Tibial artery (tissue), 4 donors: Measurements from ENCODE around the gene INPP5A.
"Not testable (repeated sequence)": the region's sequence is repeated elsewhere in the genome, so short reads cannot be mapped to it uniquely, and the experiment has no call there.

Experiments
- DNase-seq, 2 donors: peaks; one replicate each; pipeline ENCODE4 v3.0.0-alpha.2; 2019
- H3K27ac ChIP-seq, 2 donors: fragments of 200-600 bp; sonication (generic) in 1 of 2; 1 replicate in 1 of 2; 2 replicates in 1 of 2; pipeline ENCODE4 v1.5.1; 2018 to 2019; ENCODE audit warnings: mild to moderate bottlenecking in 1 of 2
- H3K27me3 ChIP-seq, 2 donors: fragments of 200-600 bp; sonication (generic) in 1 of 2; one replicate each; pipeline versions ENCODE4 v1.5.1 to v1.6.0; 2016 to 2019
- H3K36me3 ChIP-seq, 3 donors: fragments of 200-600 bp; sonication (generic) in 2 of 3; one replicate each; pipeline ENCODE4 v1.5.1; 2016 to 2019; ENCODE audit warnings: mild to moderate bottlenecking in 2 of 3
- H3K4me1 ChIP-seq, 4 donors: fragments of 200-600 bp; sonication (generic) in 2 of 4; 1 replicate in 3 of 4; 2 replicates in 1 of 4; pipeline ENCODE4 v1.5.1; 2016 to 2019
- H3K4me3 ChIP-seq, 2 donors: fragments of 200-600 bp; sonication (generic) in 1 of 2; 1 replicate in 1 of 2; 2 replicates in 1 of 2; pipeline ENCODE4 v1.5.1; 2018 to 2019; ENCODE audit warnings: mild to moderate bottlenecking in 2 of 2
- H3K9me3 ChIP-seq, 3 donors: fragments of 200-600 bp; sonication (generic) in 1 of 3; one replicate each; pipeline ENCODE4 v1.5.1; 2016 to 2019
- intact Hi-C: fragments of 100-400 bp; cut with DNase I; formaldehyde crosslinking; loops from one replicate; pipeline ENCODE4 v1.15.0; 2023; ENCODE audit warnings: low total_unique reads
- TF ChIP-seq, protein P1 (sequence below), 2 experiments: fragments of 200-600 bp in 1 of 2; fragments of 450-650 bp in 1 of 2; IDR thresholded peaks; one replicate each; pipeline ENCODE4 v1.5.1; 2017 to 2019; ENCODE audit warnings: antibody characterized with exemption in 2 of 2, mild to moderate bottlenecking in 1 of 2, moderate library complexity in 1 of 2

The INPP5A gene

GRCh38 chr10:132702601-132703418 is 165.2 kb downstream of the INPP5A start:
- Histone ChIP-seq H3K27me3 (no peaks in the 10 kb centered on the region), H3K4me1 (peaks cover 0 to 30% (median 15%) of the 10 kb centered on the region in 4 donors), H3K9me3 (peaks cover 0 to 16% (median 3%) of the 10 kb centered on the region in 3 donors), H3K27ac (no peak overlapping the region), H3K4me3 (no peak overlapping the region), H3K36me3 (peaks cover 15 to 57% (median 39%) of the 10 kb centered on the region in 3 donors)
- intact Hi-C loops: no loop called here
- TF ChIP-seq, protein P1, sequence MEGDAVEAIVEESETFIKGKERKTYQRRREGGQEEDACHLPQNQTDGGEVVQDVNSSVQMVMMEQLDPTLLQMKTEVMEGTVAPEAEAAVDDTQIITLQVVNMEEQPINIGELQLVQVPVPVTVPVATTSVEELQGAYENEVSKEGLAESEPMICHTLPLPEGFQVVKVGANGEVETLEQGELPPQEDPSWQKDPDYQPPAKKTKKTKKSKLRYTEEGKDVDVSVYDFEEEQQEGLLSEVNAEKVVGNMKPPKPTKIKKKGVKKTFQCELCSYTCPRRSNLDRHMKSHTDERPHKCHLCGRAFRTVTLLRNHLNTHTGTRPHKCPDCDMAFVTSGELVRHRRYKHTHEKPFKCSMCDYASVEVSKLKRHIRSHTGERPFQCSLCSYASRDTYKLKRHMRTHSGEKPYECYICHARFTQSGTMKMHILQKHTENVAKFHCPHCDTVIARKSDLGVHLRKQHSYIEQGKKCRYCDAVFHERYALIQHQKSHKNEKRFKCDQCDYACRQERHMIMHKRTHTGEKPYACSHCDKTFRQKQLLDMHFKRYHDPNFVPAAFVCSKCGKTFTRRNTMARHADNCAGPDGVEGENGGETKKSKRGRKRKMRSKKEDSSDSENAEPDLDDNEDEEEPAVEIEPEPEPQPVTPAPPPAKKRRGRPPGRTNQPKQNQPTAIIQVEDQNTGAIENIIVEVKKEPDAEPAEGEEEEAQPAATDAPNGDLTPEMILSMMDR (IDR thresholded peaks at IDR 0.05): no peak
- DNase-seq: peak; percentile 10 to 57

GRCh38 chr10:132703419-132704007 is 165.9 kb downstream of the INPP5A start:
- DNase-seq: peak; percentile 10 to 44
- H3K9me3 ChIP-seq: peaks cover 0 to 16% (median 3%) of the 10 kb centered on the region in 3 donors
- TF ChIP-seq, protein P1 (IDR thresholded peaks at IDR 0.05): no peak
- no peaks in the 10 kb centered on the region for H3K27me3 ChIP-seq
- intact Hi-C loops: no loop called here
- peaks cover 20 to 57% (median 35%) of the 10 kb centered on the region in 3 donors for H3K36me3 ChIP-seq
- no peak overlapping the region for H3K27ac ChIP-seq
- H3K4me1 ChIP-seq: peaks cover 0 to 30% (median 15%) of the 10 kb centered on the region in 4 donors
- H3K4me3 ChIP-seq: no peak overlapping the region

GRCh38 chr10:132704008-132704814 is 166.6 kb downstream of the INPP5A start:
- Histone ChIP-seq H3K4me3 (no peak overlapping the region), H3K9me3 (peaks cover 0 to 16% (median 3%) of the 10 kb centered on the region in 3 donors), H3K27me3 (no peaks in the 10 kb centered on the region), H3K27ac (no peak overlapping the region), H3K36me3 (peaks cover 24 to 55% (median 34%) of the 10 kb centered on the region in 3 donors), H3K4me1 (peaks cover 0 to 25% (median 15%) of the 10 kb centered on the region in 4 donors)
- intact Hi-C loops: no loop called here
- TF ChIP-seq, protein P1 (IDR thresholded peaks at IDR 0.05): no peak
- peak; percentile 11 to 38 for DNase-seq

- DNase-seq, H3K27me3 ChIP-seq, intact Hi-C loops, H3K27ac ChIP-seq, H3K4me3 ChIP-seq: not testable (repeated sequence)
- peaks cover 0 to 20% (median 12%) of the 10 kb centered on the region in 4 donors for H3K4me1 ChIP-seq
- peaks cover 24 to 52% (median 34%) of the 10 kb centered on the region in 3 donors for H3K36me3 ChIP-seq
- H3K9me3 ChIP-seq: peaks cover 0 to 16% (median 3%) of the 10 kb centered on the region in 3 donors
Measured at GRCh38 chr10:132704815-132705064, 167.2 kb downstream of the INPP5A start.

GRCh38 chr10:132705173-132705572 is 167.6 kb downstream of the INPP5A start:
- intact Hi-C loops: no loop called here
- Histone ChIP-seq H3K27me3 (no peaks in the 10 kb centered on the region), H3K4me3 (no peak overlapping the region), H3K27ac (no peak overlapping the region), H3K36me3 (peaks cover 24 to 57% (median 36%) of the 10 kb centered on the region in 3 donors), H3K9me3 (peaks cover 0 to 16% (median 3%) of the 10 kb centered on the region in 3 donors), H3K4me1 (peaks cover 0 to 16% (median 7%) of the 10 kb centered on the region in 4 donors)
- TF ChIP-seq, protein P1 (IDR thresholded peaks at IDR 0.05): no peak
- peak in 1 of 2 donors; percentile 53 for DNase-seq
